PC-9 (cell line): ENCODE results near the gene CELF1. TPM values are rescaled to one million over a fixed set of nuclear protein-coding genes. Genes with fewer than 3 reads are reported as not detected.

Experiments used
- BruUV-seq: library from RNA; stranded (reverse); fragments of 400-500 nt; replicated peaks from 2 replicates; lab custom pipeline; 2021; lab: Mats Ljungman, UMichigan
- CTCF ChIA-PET: fragments of 300-600 bp; sonication (Branson Sonifier 250); formaldehyde crosslinking; loops from one replicate; lab custom pipeline; 2022; ENCODE audit warnings: antibody characterized with exemption; lab: Charles Lee
- POLR2A ChIA-PET: fragments of 300-600 bp; sonication (Branson Sonifier 250); formaldehyde crosslinking; loops from one replicate; lab custom pipeline; 2022; ENCODE audit warnings: antibody characterized with exemption; ENCODE audit not compliant: unreplicated experiment; lab: Charles Lee
- DNase-seq, 2 experiments: peaks; one replicate each; pipeline versions ENCODE4 v3.0.0 to v3.0.0-alpha.2; 2015 to 2022; ENCODE audit warnings: mixed read lengths in 1 of 2
- H2AFZ ChIP-seq: fragments of 200-600 bp; sonication (generic); 2 replicates; pipeline ENCODE4 v1.8.1; 2017; ENCODE audit warnings: antibody characterized with exemption
- H3F3A ChIP-seq: fragments of 200-600 bp; sonication (generic); 2 replicates; pipeline ENCODE4 v1.8.1; 2017; ENCODE audit warnings: antibody characterized with exemption, mild to moderate bottlenecking, low read depth; ENCODE audit not compliant: insufficient read depth
- H3K27ac ChIP-seq: fragments of 200-600 bp; sonication (generic); 2 replicates; pipeline ENCODE4 v1.6.1; 2016; ENCODE audit warnings: mixed run types
- H3K27me3 ChIP-seq: fragments of 200-600 bp; sonication (generic); 2 replicates; pipeline ENCODE4 v1.6.1; 2016; ENCODE audit warnings: low read depth, mixed run types; ENCODE audit not compliant: insufficient read depth
- H3K36me3 ChIP-seq: fragments of 200-600 bp; sonication (generic); 2 replicates; pipeline ENCODE4 v1.6.1; 2016; ENCODE audit warnings: low read depth, mixed run types
- H3K4me1 ChIP-seq: fragments of 200-600 bp; sonication (generic); replicated peaks from 2 replicates; pipeline ENCODE4 v1.6.1; 2016; ENCODE audit warnings: mixed run types; ENCODE audit not compliant: insufficient read depth
- H3K4me2 ChIP-seq: fragments of 200-600 bp; sonication (generic); 2 replicates; pipeline ENCODE4 v1.6.1; 2017; ENCODE audit warnings: mixed run types
- H3K4me3 ChIP-seq: fragments of 200-600 bp; sonication (generic); 2 replicates; pipeline ENCODE4 v1.6.1; 2016; ENCODE audit warnings: mixed run types
- H3K79me2 ChIP-seq: fragments of 200-600 bp; sonication (generic); 2 replicates; pipeline ENCODE4 v1.6.1; 2017; ENCODE audit warnings: low read depth, mixed run types
- H3K9me2 ChIP-seq: fragments of 200-600 bp; sonication (generic); 2 replicates; pipeline ENCODE4 v1.8.1; 2017; ENCODE audit warnings: mild to moderate bottlenecking; ENCODE audit not compliant: insufficient read depth
- H3K9me3 ChIP-seq: fragments of 200-600 bp; sonication (generic); 2 replicates; pipeline ENCODE4 v1.8.1; 2016; ENCODE audit warnings: low read depth; ENCODE audit not compliant: insufficient read depth
- H4K20me1 ChIP-seq: fragments of 200-600 bp; sonication (generic); 2 replicates; pipeline ENCODE4 v1.8.1; 2017; ENCODE audit not compliant: insufficient read depth
- CTCF ChIP-seq: fragments of 200-600 bp; sonication (generic); conservative IDR thresholded peaks from 2 replicates; pipeline ENCODE4 v1.6.1; 2017; ENCODE audit warnings: mixed run types, antibody characterized with exemption, mild to moderate bottlenecking, moderate library complexity
- EZH2 ChIP-seq: fragments of 200-600 bp; sonication (generic); IDR thresholded peaks from 2 replicates; pipeline ENCODE4 v1.8.0; 2017; ENCODE audit warnings: antibody characterized with exemption, low read depth
- intact Hi-C: fragments of 100-400 bp; cut with micrococcal nuclease; formaldehyde crosslinking; loops from one replicate; pipeline ENCODE4 v1.10.0; 2022; ENCODE audit not compliant: unreplicated experiment
- total RNA-seq: library from RNA; stranded (reverse); gene quantifications from 2 replicates; pipeline ENCODE4 v1.2.3, GENCODE V29; 2021

The CELF1 gene
- total RNA-seq, 1 experiment from 2014 or later = 165 TPM

- BruUV-seq = no TSS peak
- CTCF ChIA-PET = no interaction called here
These were observed 42.1 kb upstream of the CELF1 start for GRCh38 chr11:47595029-47595428.

GRCh38 chr11:47593934-47594855 is 41.3 kb upstream of the CELF1 start, which contains the start of gene C1QTNF4:
Gene C1QTNF4, minus strand, starts transcription at chr11:47594411. Its CDS starts 3,601 bp downstream, at chr11:47590810.
- no peaks in the 10 kb centered on the region for H3K9me2 ChIP-seq
- no peak for DNase-seq
- H3K4me2 ChIP-seq = no peak within 1 kb of the TSS
- peaks cover 7% of the 10 kb centered on the region; the same call in 1 of the 2 replicates for H3F3A ChIP-seq
- no peaks in the 10 kb centered on the region for H3K9me3 ChIP-seq
- POLR2A ChIA-PET = interaction anchor here (0.6 kb wide), 1 partner anchor 154 kb away, joined by 3 read pairs; no protein-coding TSS in a partner anchor
- H4K20me1 ChIP-seq = no peaks in the 10 kb centered on the region
- H3K79me2 ChIP-seq = no peaks in the 10 kb centered on the region
- peaks cover 22% of the 10 kb centered on the region; the same call in 1 of the 2 replicates for H3K27me3 ChIP-seq
- no peak within 1 kb of the TSS for H3K27ac ChIP-seq
- no peaks in the 10 kb centered on the region for H3K4me1 ChIP-seq
- no TSS peak for BruUV-seq
- CTCF ChIA-PET = no interaction called here
- H3K36me3 ChIP-seq = no peaks in the 10 kb centered on the region
- intact Hi-C loops = no loop called here
- no peak for TF ChIP-seq EZH2
- H3K4me3 ChIP-seq = no peak within 1 kb of the TSS
- H2AFZ ChIP-seq = no peak within 1 kb of the TSS

More at GRCh38 chr11:47595029-47595428, 42.1 kb upstream of the CELF1 start:
- no peak overlapping the region for H3K4me2 ChIP-seq
- H3K9me2 ChIP-seq = no peaks in the 10 kb centered on the region
- H2AFZ ChIP-seq = no peak overlapping the region
- no peaks in the 10 kb centered on the region for H3K9me3 ChIP-seq
- H3K36me3 ChIP-seq = no peaks in the 10 kb centered on the region
- intact Hi-C loops = no loop called here
- H3K27ac ChIP-seq = no peak overlapping the region
- H3K27me3 ChIP-seq = peaks cover 22% of the 10 kb centered on the region; the same call in 1 of the 2 replicates
- H3K4me1 ChIP-seq = no peaks in the 10 kb centered on the region
- POLR2A ChIA-PET = interaction anchor here (0.6 kb wide), 1 partner anchor 154 kb away, joined by 3 read pairs; no protein-coding TSS in a partner anchor
- H3K79me2 ChIP-seq = no peaks in the 10 kb centered on the region
- no peaks in the 10 kb centered on the region for H4K20me1 ChIP-seq
- DNase-seq = no peak
- TF ChIP-seq CTCF = no peak
- no peak for TF ChIP-seq EZH2
- no peak overlapping the region for H3K4me3 ChIP-seq
- H3F3A ChIP-seq = peaks cover 7% of the 10 kb centered on the region; the same call in 1 of the 2 replicates

GRCh38 chr11:47593492-47593933 is 40.6 kb upstream of the CELF1 start:
- DNase-seq = no peak
- CTCF ChIA-PET = no interaction called here

More at GRCh38 chr11:47593492-47593933, 40.6 kb upstream of the CELF1 start:
- Histone ChIP-seq H4K20me1 (no peaks in the 10 kb centered on the region), H3K27ac (no peak overlapping the region), H3K4me1 (no peaks in the 10 kb centered on the region), H3K9me2 (no peaks in the 10 kb centered on the region), H2AFZ (no peak overlapping the region), H3K4me3 (no peak overlapping the region), H3K36me3 (no peaks in the 10 kb centered on the region), H3K79me2 (no peaks in the 10 kb centered on the region), H3K27me3 (peaks cover 22% of the 10 kb centered on the region; the same call in 1 of the 2 replicates), H3K4me2 (no peak overlapping the region), H3K9me3 (no peaks in the 10 kb centered on the region), H3F3A (peaks cover 7% of the 10 kb centered on the region; the same call in 1 of the 2 replicates)
- no TSS peak for BruUV-seq
- TF ChIP-seq CTCF = no peak
- TF ChIP-seq EZH2 = no peak
- intact Hi-C loops = no loop called here
- POLR2A ChIA-PET = no interaction called here
